Esophagus squamous epithelium (tissue), 5 donors: ENCODE results near the gene SYPL1. TPM values are rescaled to one million over a fixed set of nuclear protein-coding genes. Genes with fewer than 3 reads are reported as not detected.

Experiments used
- DNase-seq: peaks from one replicate; lab custom pipeline; 2025; lab: John Stamatoyannopoulos, UW
- H3K27ac ChIP-seq, 4 donors: fragments of 200-600 bp; sonication (generic); one replicate each; pipeline ENCODE4 v1.5.1; 2016 to 2019; ENCODE audit warnings: mild to moderate bottlenecking in 1 of 4
- H3K27me3 ChIP-seq, 4 donors: fragments of 200-600 bp; sonication (generic); 1 replicate in 3 of 4; 2 replicates in 1 of 4; pipeline versions ENCODE4 v1.5.1 to v1.6.0; 2017 to 2021; ENCODE audit warnings: antibody characterized with exemption in 1 of 4
- H3K36me3 ChIP-seq, 3 donors: fragments of 200-600 bp; sonication (generic); one replicate each; pipeline ENCODE4 v1.5.1; 2016 to 2019
- H3K4me1 ChIP-seq, 3 donors: fragments of 200-600 bp; sonication (generic); one replicate each; pipeline ENCODE4 v1.5.1; 2017 to 2019
- H3K4me3 ChIP-seq, 4 donors: fragments of 200-600 bp; sonication (generic); 1 replicate in 3 of 4; 2 replicates in 1 of 4; pipeline ENCODE4 v1.5.1; 2016 to 2019; ENCODE audit warnings: mild to moderate bottlenecking in 2 of 4, moderate library complexity in 1 of 4
- H3K9me3 ChIP-seq, 3 donors: fragments of 200-600 bp; sonication (generic); one replicate each; pipeline ENCODE4 v1.5.1; 2016 to 2019
- POLR2A ChIP-seq, 4 donors: fragments of 450-650 bp; IDR thresholded peaks; one replicate each; pipeline ENCODE4 v1.6.1; 2017; ENCODE audit warnings: antibody characterized with exemption in 4 of 4, mild to moderate bottlenecking in 4 of 4, moderate library complexity in 3 of 4
- WGBS, 2 donors: methylation state at CpG; one replicate each; pipeline ENCODE4 v1.1.5; 2018; 5-methylcytosine and 5-hydroxymethylcytosine counted together
- intact Hi-C: fragments of 100-400 bp; cut with DNase I; formaldehyde crosslinking; loops from one replicate; pipeline ENCODE4 v1.15.0; 2022
- total RNA-seq, 4 donors: library from RNA; depleted of rRNA; stranded (reverse); fragments of >200 nt; gene quantifications; one replicate each; pipeline ENCODE4 v1.1.0, GENCODE V29; 2016
- TF ChIP-seq, protein P1 (sequence below), 6 experiments: fragments of 450-650 bp in 4 of 6; fragments of 200-600 bp in 2 of 6; sonication (generic) in 2 of 6; IDR thresholded peaks; one replicate each; pipeline ENCODE4 v1.5.1; 2016 to 2019; ENCODE audit warnings: antibody characterized with exemption in 6 of 6, mild to moderate bottlenecking in 4 of 6, moderate library complexity in 4 of 6
- donor health status: DM: yes; HTN: yes; CAD: no.

Gene SYPL1
- total RNA-seq, 4 donors from 2014 or later: 105 to 170 (median 148) TPM

DNA sequence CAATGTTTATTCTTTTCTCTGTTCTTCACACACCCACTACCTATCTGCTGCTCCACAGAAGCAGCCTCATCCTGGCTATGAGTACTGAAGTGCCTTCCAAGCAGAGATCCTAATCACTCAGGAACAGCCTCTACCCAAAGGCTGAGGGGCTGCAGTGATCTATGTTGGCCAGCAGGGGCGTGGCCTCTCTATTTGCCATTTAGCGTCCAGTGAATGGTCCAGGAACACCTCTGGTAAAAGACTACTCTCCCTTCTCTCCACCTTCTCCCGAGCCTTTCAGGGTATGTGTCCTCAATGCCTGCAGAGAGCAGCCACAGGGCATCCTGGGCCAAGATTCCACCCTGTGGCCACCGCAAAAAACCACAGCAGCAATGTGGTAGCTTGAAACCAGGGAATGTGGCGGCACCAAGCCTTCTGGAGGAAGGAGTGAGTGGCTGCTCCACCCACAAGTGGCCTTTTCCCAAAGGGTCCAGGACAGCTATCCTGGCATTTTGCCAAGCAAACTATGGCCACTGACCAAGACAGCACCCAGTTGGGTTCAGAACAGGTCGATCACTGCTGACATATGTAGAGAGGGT is 70.9 kb downstream of the SYPL1 start:
- H3K4me1 ChIP-seq: peaks cover 7 to 26% (median 10%) of the 10 kb centered on the region in 3 donors
- 47 to 61% methylated on average over 3 to 4 of the region's 6 CpGs for WGBS, 2 donors
- intact Hi-C loops: loop anchor here (5.0 kb wide), 1 partner anchor 279 kb away; no protein-coding TSS in a partner anchor
- TF ChIP-seq, protein P1, sequence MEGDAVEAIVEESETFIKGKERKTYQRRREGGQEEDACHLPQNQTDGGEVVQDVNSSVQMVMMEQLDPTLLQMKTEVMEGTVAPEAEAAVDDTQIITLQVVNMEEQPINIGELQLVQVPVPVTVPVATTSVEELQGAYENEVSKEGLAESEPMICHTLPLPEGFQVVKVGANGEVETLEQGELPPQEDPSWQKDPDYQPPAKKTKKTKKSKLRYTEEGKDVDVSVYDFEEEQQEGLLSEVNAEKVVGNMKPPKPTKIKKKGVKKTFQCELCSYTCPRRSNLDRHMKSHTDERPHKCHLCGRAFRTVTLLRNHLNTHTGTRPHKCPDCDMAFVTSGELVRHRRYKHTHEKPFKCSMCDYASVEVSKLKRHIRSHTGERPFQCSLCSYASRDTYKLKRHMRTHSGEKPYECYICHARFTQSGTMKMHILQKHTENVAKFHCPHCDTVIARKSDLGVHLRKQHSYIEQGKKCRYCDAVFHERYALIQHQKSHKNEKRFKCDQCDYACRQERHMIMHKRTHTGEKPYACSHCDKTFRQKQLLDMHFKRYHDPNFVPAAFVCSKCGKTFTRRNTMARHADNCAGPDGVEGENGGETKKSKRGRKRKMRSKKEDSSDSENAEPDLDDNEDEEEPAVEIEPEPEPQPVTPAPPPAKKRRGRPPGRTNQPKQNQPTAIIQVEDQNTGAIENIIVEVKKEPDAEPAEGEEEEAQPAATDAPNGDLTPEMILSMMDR (IDR thresholded peaks at IDR 0.05): peak; percentile 17 to 62 (median 56)
- TF ChIP-seq POLR2A (IDR thresholded peaks at IDR 0.05): no peak
- no peaks in the 10 kb centered on the region for H3K9me3 ChIP-seq
- H3K4me3 ChIP-seq: no peak overlapping the region
- H3K27ac ChIP-seq: no peak overlapping the region
- no peaks in the 10 kb centered on the region for H3K36me3 ChIP-seq
- no peak for DNase-seq
- no peaks in the 10 kb centered on the region for H3K27me3 ChIP-seq

Other genes with a start within 250 kb of the SYPL1 start
- gene ATXN7L1, start 235.7 kb downstream of the SYPL1 start, total RNA-seq: 10 to 100 TPM in 3 of 4 donors, 1 to 10 TPM in 1; 8.0 to 14.1 (median 10.6) TPM
- gene CDHR3, start 149.0 kb downstream of the SYPL1 start, total RNA-seq: 1 to 10 TPM in 3 of 4 donors, under 1 TPM in 1; 0.32 to 2.5 (median 1.9) TPM
- 100 to 1,000 TPM; 274 to 823 (median 604) TPM for gene NAMPT, start 172.7 kb upstream of the SYPL1 start, total RNA-seq